HUES48 (cell line): Measurements from ENCODE around the gene SLC39A2.

Experiments
- H3K27ac ChIP-seq: one replicate; pipeline ENCODE4 v1.7.0; 2013; ENCODE audit warnings: low read depth, low read length, inconsistent platforms
- H3K27me3 ChIP-seq: 2 replicates; pipeline ENCODE4 v1.6.1; 2013; ENCODE audit warnings: mild to moderate bottlenecking, low read length; ENCODE audit not compliant: control insufficient read depth, insufficient read depth
- H3K36me3 ChIP-seq: 2 replicates; pipeline ENCODE4 v1.6.1; 2013; ENCODE audit warnings: low read length; ENCODE audit not compliant: control insufficient read depth, insufficient read depth
- H3K4me1 ChIP-seq: 2 replicates; pipeline ENCODE4 v1.6.1; 2013; ENCODE audit warnings: mild to moderate bottlenecking, low read length; ENCODE audit not compliant: control insufficient read depth, insufficient read depth
- H3K4me3 ChIP-seq: 2 replicates; pipeline ENCODE4 v1.5.1; 2013; ENCODE audit warnings: mild to moderate bottlenecking, low read depth, low read length
- H3K9ac ChIP-seq: 2 replicates; pipeline ENCODE4 v1.6.1; 2013; ENCODE audit warnings: mild to moderate bottlenecking, low read depth, low read length, moderate library complexity
- H3K9me3 ChIP-seq: 2 replicates; pipeline ENCODE4 v1.6.1; 2013; ENCODE audit warnings: low read length; ENCODE audit not compliant: control insufficient read depth, insufficient read depth

The SLC39A2 gene

GRCh38 chr14:21017528-21018245 is 18.6 kb downstream of the SLC39A2 start:
- Histone ChIP-seq H3K36me3 (0 out of 2 replicates have a peak, but pooled peaks cover 4% of the 10 kb centered on the region), H3K9ac (no peak overlapping the region), H3K4me1 (peaks cover 7% of the 10 kb centered on the region), H3K4me3 (no peak overlapping the region), H3K27me3 (peaks cover 11% of the 10 kb centered on the region), H3K9me3 (no peaks in the 10 kb centered on the region), H3K27ac (no peak overlapping the region)

GRCh38 chr14:21018286-21018685 is 19.2 kb downstream of the SLC39A2 start:
- no peak overlapping the region for H3K4me3 ChIP-seq
- H3K4me1 ChIP-seq, result peaks cover 7% of the 10 kb centered on the region
- no peak overlapping the region for H3K9ac ChIP-seq
- peaks cover 17% of the 10 kb centered on the region for H3K27me3 ChIP-seq
- no peaks in the 10 kb centered on the region for H3K9me3 ChIP-seq
- 0 out of 2 replicates have a peak, but pooled peaks cover 4% of the 10 kb centered on the region for H3K36me3 ChIP-seq
- no peak overlapping the region for H3K27ac ChIP-seq

- Histone ChIP-seq H3K9ac (no peak overlapping the region), H3K4me3 (no peak overlapping the region), H3K36me3 (0 out of 2 replicates have a peak, but pooled peaks cover 4% of the 10 kb centered on the region), H3K27me3 (peaks cover 22% of the 10 kb centered on the region), H3K4me1 (peaks cover 7% of the 10 kb centered on the region), H3K27ac (no peak overlapping the region), H3K9me3 (no peaks in the 10 kb centered on the region)
Observed at GRCh38 chr14:21018781-21019180, 19.7 kb downstream of the SLC39A2 start.

- H3K36me3 ChIP-seq, result 0 out of 2 replicates have a peak, but pooled peaks cover 4% of the 10 kb centered on the region
- H3K9ac ChIP-seq, result no peak overlapping the region
- no peak overlapping the region for H3K4me3 ChIP-seq
- H3K9me3 ChIP-seq, result no peaks in the 10 kb centered on the region
- H3K27ac ChIP-seq, result no peak overlapping the region
- peaks cover 28% of the 10 kb centered on the region for H3K27me3 ChIP-seq
- peaks cover 7% of the 10 kb centered on the region for H3K4me1 ChIP-seq
Observed at GRCh38 chr14:21019366-21019765, 20.3 kb downstream of the SLC39A2 start.

GRCh38 chr14:21020977-21021545 is 22.0 kb downstream of the SLC39A2 start:
- Histone ChIP-seq H3K27me3 (peaks cover 32% of the 10 kb centered on the region), H3K27ac (no peak overlapping the region), H3K9ac (no peak overlapping the region), H3K4me1 (peaks cover 2% of the 10 kb centered on the region; the same call in 1 of the 2 replicates), H3K36me3 (0 out of 2 replicates have a peak, but pooled peaks cover 4% of the 10 kb centered on the region), H3K4me3 (no peak overlapping the region), H3K9me3 (no peaks in the 10 kb centered on the region)

DNA sequence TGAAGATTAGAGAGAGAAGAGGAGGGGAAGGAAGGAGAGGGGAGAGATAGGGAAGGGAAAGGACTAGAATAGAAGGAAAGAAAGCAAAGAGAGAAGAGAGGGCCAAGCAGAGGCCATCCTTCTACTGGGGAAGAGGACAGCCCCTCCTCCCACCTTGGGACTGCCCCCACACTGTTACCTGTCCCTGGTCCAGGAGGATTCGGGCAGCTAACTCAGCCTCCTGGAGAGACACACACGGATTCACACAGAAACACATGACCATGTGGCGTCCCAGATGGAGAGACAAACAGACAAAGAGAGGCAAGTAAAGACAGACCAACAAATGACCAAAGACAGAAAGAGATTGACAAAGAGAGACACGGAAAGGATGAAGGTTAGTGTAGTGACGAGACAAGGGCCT is 23.6 kb downstream of the SLC39A2 start:
- Histone ChIP-seq H3K4me1 (peaks cover 14% of the 10 kb centered on the region), H3K27me3 (peaks cover 42% of the 10 kb centered on the region), H3K27ac (no peak overlapping the region), H3K9me3 (no peaks in the 10 kb centered on the region), H3K4me3 (no peak overlapping the region), H3K9ac (no peak overlapping the region), H3K36me3 (0 out of 2 replicates have a peak, but pooled peaks cover 3% of the 10 kb centered on the region)

- peaks cover 42% of the 10 kb centered on the region for H3K27me3 ChIP-seq
- peaks cover 14% of the 10 kb centered on the region for H3K4me1 ChIP-seq
- no peak overlapping the region for H3K4me3 ChIP-seq
- no peak overlapping the region for H3K9ac ChIP-seq
- no peaks in the 10 kb centered on the region for H3K36me3 ChIP-seq
- no peak overlapping the region for H3K27ac ChIP-seq
- no peaks in the 10 kb centered on the region for H3K9me3 ChIP-seq
Observed at GRCh38 chr14:21023174-21023573, 24.1 kb downstream of the SLC39A2 start.

DNA sequence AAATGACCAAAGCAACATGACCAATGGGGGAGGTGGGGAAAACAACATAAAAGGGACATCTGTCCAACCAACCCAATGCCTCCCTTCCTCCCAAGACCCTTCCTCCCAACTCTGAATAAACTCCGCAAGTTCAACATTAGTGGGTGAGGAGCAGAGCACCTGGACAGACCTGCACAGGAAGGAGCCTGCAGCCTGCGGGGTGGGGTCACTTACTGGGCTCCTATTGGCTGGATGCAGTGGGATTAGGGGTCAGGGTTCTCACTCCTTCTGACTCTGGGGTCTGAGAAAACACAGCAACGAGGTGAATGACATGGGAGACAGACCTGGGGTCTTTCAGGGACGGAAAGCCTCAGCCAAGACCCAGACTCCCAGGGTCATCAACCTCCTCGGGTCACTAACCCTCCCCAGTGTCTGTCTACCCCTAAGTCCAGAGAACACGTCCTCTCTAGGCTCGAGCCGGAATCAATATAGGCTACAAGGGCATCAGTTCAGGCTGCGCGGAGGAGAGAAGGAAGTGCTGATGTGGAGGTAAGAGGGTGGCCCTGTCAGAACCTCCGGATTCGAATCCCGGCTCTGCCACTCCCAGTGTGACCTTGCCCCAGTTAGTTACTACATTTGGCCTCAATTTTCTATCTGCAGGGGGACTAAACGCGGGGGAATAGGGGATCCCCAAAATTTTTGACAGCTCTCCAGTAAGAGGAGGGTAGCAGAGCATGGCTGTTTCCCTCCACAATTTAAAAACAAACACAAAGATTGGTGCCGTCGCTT is 24.9 kb downstream of the SLC39A2 start:
- peak overlapping the region; percentile 92 for H3K4me3 ChIP-seq
- H3K9me3 ChIP-seq, result no peaks in the 10 kb centered on the region
- H3K9ac ChIP-seq, result no peak overlapping the region; the same call in 1 of the 2 replicates
- peaks cover 42% of the 10 kb centered on the region for H3K27me3 ChIP-seq
- H3K27ac ChIP-seq, result no peak overlapping the region
- peaks cover 14% of the 10 kb centered on the region for H3K4me1 ChIP-seq
- no peaks in the 10 kb centered on the region for H3K36me3 ChIP-seq

DNA sequence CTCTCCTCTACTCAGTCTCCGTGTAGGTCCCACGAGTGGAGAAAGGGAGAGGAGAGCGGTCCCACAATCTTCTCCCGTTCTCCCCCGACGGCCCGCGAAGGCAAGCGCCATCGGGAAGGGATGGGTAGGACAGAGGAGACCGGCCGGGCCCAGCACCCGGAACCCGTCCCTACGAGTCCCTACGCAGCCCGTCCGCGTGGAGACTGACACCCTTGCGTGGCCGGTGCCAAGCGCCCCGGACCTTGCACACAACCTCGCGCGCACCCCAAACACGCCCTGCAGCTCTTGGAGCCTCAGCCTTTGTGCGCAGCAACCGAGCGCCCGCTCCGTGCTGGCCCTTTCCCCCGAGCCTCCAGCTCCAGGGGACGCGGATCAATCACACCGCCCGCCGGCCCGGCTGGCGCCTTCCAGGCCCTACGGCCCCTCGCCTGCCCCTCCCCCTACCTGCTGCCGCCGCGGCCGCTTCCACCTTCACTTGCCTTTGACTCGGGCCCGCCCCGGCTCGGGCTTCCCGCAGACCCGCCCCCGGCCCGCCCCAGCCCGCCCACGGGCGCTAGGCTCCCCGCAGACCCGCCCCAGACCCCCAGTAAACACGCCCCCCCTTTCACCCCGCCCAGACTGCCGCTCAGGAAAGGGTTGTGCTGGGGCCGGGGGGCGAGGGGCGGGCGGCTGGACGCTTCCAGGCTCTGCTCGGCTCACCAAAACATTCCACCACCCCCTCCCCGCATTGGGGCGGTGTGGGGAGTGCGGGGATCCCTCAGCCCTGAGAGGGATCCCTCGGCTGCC is 25.7 kb downstream of the SLC39A2 start, which contains the start of gene NDRG2:
Gene NDRG2, minus strand, starts transcription at position 477 of the 786 bp plus-strand sequence. CDS start 1,746 bp downstream, outside the sequence.
- H3K9me3 ChIP-seq, result no peaks in the 10 kb centered on the region
- peaks cover 14% of the 10 kb centered on the region for H3K4me1 ChIP-seq
- H3K4me3 ChIP-seq, result peak within 1 kb of the TSS; percentile 92
- H3K27ac ChIP-seq, result peak within 1 kb of the TSS; percentile 86
- peaks cover 42% of the 10 kb centered on the region for H3K27me3 ChIP-seq
- peak within 1 kb of the TSS; percentile 60; the same call in 1 of the 2 replicates for H3K9ac ChIP-seq
- H3K36me3 ChIP-seq, result no peaks in the 10 kb centered on the region
